H1 (cell line): Measurements from ENCODE around the gene RBBP5. TPM values are rescaled to one million over a fixed set of nuclear protein-coding genes. Genes with fewer than 3 reads are reported as not detected.

Source experiments
- CTCF ChIA-PET: fragments of 300-600 bp; sonication (Branson Sonifier 250); formaldehyde crosslinking; loops from one replicate; lab custom pipeline; 2021; ENCODE audit not compliant: partially characterized antibody; lab: Charles Lee
- POLR2A ChIA-PET: fragments of 300-600 bp; sonication (Branson Sonifier 250); formaldehyde crosslinking; loops from one replicate; lab custom pipeline; 2021; ENCODE audit warnings: inconsistent platforms; ENCODE audit not compliant: partially characterized antibody; lab: Charles Lee
- DNase-seq, 2 experiments: peaks; one replicate each; pipeline versions ENCODE4 v3.0.0 to v3.0.0-alpha.2; 2010 to 2022; ENCODE audit warnings: low spot score in 2 of 2, low read depth in 1 of 2, mixed read lengths in 1 of 2
- FAIRE-seq: peaks from 2 replicates; lab custom pipeline; 2011; peaks lifted over from hg19 to GRCh38; lab: Jason Lieb, UNC
- H2AFZ ChIP-seq: 2 replicates; pipeline ENCODE4 v1.8.1; 2012; ENCODE audit warnings: low read length, inconsistent platforms
- H2AK5ac ChIP-seq: 2 replicates; pipeline ENCODE4 v1.6.1; 2013; ENCODE audit warnings: low read depth, low read length
- H2BK120ac ChIP-seq: replicated peaks from 2 replicates; pipeline ENCODE3; 2013; ENCODE audit warnings: low read depth, low read length, inconsistent platforms
- H2BK12ac ChIP-seq: 2 replicates; pipeline ENCODE4 v1.6.1; 2013; ENCODE audit warnings: low read depth, low read length
- H2BK15ac ChIP-seq: 2 replicates; pipeline ENCODE4 v1.6.1; 2013; ENCODE audit warnings: low read length
- H2BK20ac ChIP-seq: 2 replicates; pipeline ENCODE4 v1.6.1; 2013; ENCODE audit warnings: low read length
- H2BK5ac ChIP-seq: 2 replicates; pipeline ENCODE4 v1.6.1; 2013; ENCODE audit warnings: low read depth, low read length
- H3K14ac ChIP-seq: 2 replicates; pipeline ENCODE4 v1.6.1; 2013; ENCODE audit warnings: inconsistent platforms; ENCODE audit not compliant: insufficient read length
- H3K18ac ChIP-seq: 2 replicates; pipeline ENCODE4 v1.6.1; 2013; ENCODE audit warnings: low read length; ENCODE audit errors: extremely low read depth
- H3K23ac ChIP-seq: 2 replicates; pipeline ENCODE4 v1.6.1; 2013; ENCODE audit warnings: inconsistent platforms; ENCODE audit not compliant: insufficient read length
- H3K23me2 ChIP-seq: 2 replicates; pipeline ENCODE4 v1.6.1; 2013; ENCODE audit warnings: low read depth, low read length
- H3K27ac ChIP-seq: 2 replicates; pipeline ENCODE4 v1.6.1; 2011; ENCODE audit warnings: low read depth, low read length, inconsistent platforms
- H3K27me3 ChIP-seq, 4 experiments: replicated peaks in 1 of 4; 1 replicate in 1 of 4; 2 replicates in 3 of 4; pipeline versions ENCODE4 v1.6.1 to v1.8.1; 2011 to 2013; ENCODE audit warnings: low read length in 3 of 4, mild to moderate bottlenecking in 3 of 4, inconsistent platforms in 2 of 4, mixed read lengths in 2 of 4, moderate library complexity in 1 of 4; ENCODE audit not compliant: control insufficient read depth in 3 of 4, insufficient read depth in 3 of 4; ENCODE audit errors: extremely low read depth in 1 of 4
- H3K36me3 ChIP-seq, 4 experiments: 2 replicates each; pipeline versions ENCODE4 v1.6.1 to v1.8.1; 2011 to 2013; ENCODE audit warnings: mild to moderate bottlenecking in 4 of 4, low read length in 3 of 4, moderate library complexity in 2 of 4, control low read depth in 1 of 4, inconsistent platforms in 1 of 4; ENCODE audit not compliant: insufficient read depth in 4 of 4, control insufficient read depth in 2 of 4
- H3K4ac ChIP-seq: replicated peaks from 2 replicates; pipeline ENCODE3; 2013; ENCODE audit warnings: low read length, low read depth, mixed read lengths, inconsistent platforms; ENCODE audit not compliant: insufficient read length
- H3K4me1 ChIP-seq, 4 experiments: replicated peaks in 1 of 4; 1 replicate in 1 of 4; 2 replicates in 3 of 4; pipeline versions ENCODE4 v1.6.1 to v1.8.1; 2011 to 2013; ENCODE audit warnings: low read length in 3 of 4, inconsistent platforms in 2 of 4, mixed read lengths in 1 of 4; ENCODE audit not compliant: insufficient read depth in 4 of 4, control insufficient read depth in 3 of 4
- H3K4me2 ChIP-seq, 2 experiments: 2 replicates each; pipeline versions ENCODE4 v1.6.1 to v1.8.1; 2011 to 2013; ENCODE audit warnings: low read depth in 2 of 2, low read length in 2 of 2, control low read depth in 1 of 2, inconsistent platforms in 1 of 2, mild to moderate bottlenecking in 1 of 2; ENCODE audit not compliant: insufficient read depth in 1 of 2
- H3K4me3 ChIP-seq, 4 experiments: fragments of 200-600, 300-600 bp in 1 of 4; sonication (generic), shearing (Covaris generic), sonication (Bioruptor Twin) in 1 of 4; 2 replicates each; pipeline versions ENCODE4 v1.5.1 to v1.8.1; 2011 to 2016; ENCODE audit warnings: low read length in 4 of 4, low read depth in 3 of 4, control low read depth in 2 of 4, inconsistent platforms in 2 of 4, mild to moderate bottlenecking in 2 of 4, mixed read lengths in 1 of 4, moderate library complexity in 1 of 4; ENCODE audit not compliant: insufficient read depth in 2 of 4; ENCODE audit errors: extremely low read depth in 1 of 4
- H3K56ac ChIP-seq: replicated peaks from 2 replicates; pipeline ENCODE3; 2013; ENCODE audit warnings: low read depth, mild to moderate bottlenecking, mixed read lengths, low read length, inconsistent platforms; ENCODE audit not compliant: insufficient read length
- H3K79me1 ChIP-seq: 2 replicates; pipeline ENCODE4 v1.6.1; 2013; ENCODE audit warnings: low read depth, low read length, control low read depth
- H3K79me2 ChIP-seq, 2 experiments: 2 replicates each; pipeline versions ENCODE4 v1.6.1 to v1.8.1; 2012 to 2013; ENCODE audit warnings: low read length in 2 of 2, mild to moderate bottlenecking in 2 of 2, inconsistent platforms in 1 of 2; ENCODE audit not compliant: insufficient read depth in 2 of 2, control insufficient read depth in 1 of 2
- H3K9ac ChIP-seq, 4 experiments: replicated peaks in 1 of 4; 1 replicate in 1 of 4; 2 replicates in 3 of 4; pipeline versions ENCODE4 v1.6.1 to v1.8.1; 2011 to 2013; ENCODE audit warnings: low read depth in 3 of 4, low read length in 3 of 4, control low read depth in 2 of 4, mild to moderate bottlenecking in 2 of 4, moderate library complexity in 2 of 4, inconsistent platforms in 1 of 4; ENCODE audit errors: extremely low read depth in 1 of 4
- H3K9me3 ChIP-seq, 2 experiments: 2 replicates each; pipeline versions ENCODE4 v1.6.1 to v1.8.1; 2012 to 2013; ENCODE audit warnings: mild to moderate bottlenecking in 2 of 2, moderate library complexity in 2 of 2, control low read depth in 1 of 2, inconsistent platforms in 1 of 2, low read depth in 1 of 2, low read length in 1 of 2, mixed read lengths in 1 of 2; ENCODE audit not compliant: insufficient read depth in 2 of 2
- H4K20me1 ChIP-seq, 2 experiments: replicated peaks in 1 of 2; 2 replicates each; pipeline versions ENCODE3 to v1.8.1; 2011 to 2013; ENCODE audit warnings: inconsistent platforms in 2 of 2, low read length in 2 of 2, mild to moderate bottlenecking in 1 of 2; ENCODE audit not compliant: insufficient read depth in 2 of 2, control insufficient read depth in 1 of 2
- H4K5ac ChIP-seq: 2 replicates; pipeline ENCODE4 v1.6.1; 2013; ENCODE audit warnings: low read length, low read depth, mixed read lengths, inconsistent platforms; ENCODE audit not compliant: insufficient read length
- H4K8ac ChIP-seq: 2 replicates; pipeline ENCODE4 v1.8.0; 2013; ENCODE audit warnings: mild to moderate bottlenecking, moderate library complexity, low read length, inconsistent platforms; ENCODE audit not compliant: insufficient read depth; ENCODE audit errors: extremely low read depth
- H4K91ac ChIP-seq: replicated peaks from 2 replicates; pipeline ENCODE3; 2013; ENCODE audit warnings: low read length, mixed read lengths, inconsistent platforms; ENCODE audit not compliant: insufficient read length
- ASH2L ChIP-seq: fragments of 200-600, 300-600 bp; sonication (generic); IDR thresholded peaks from one replicate; pipeline ENCODE4 v1.7.1; 2017; ENCODE audit warnings: low read length
- BACH1 ChIP-seq: IDR thresholded peaks from 2 replicates; pipeline ENCODE4 v1.6.1; 2012; ENCODE audit warnings: low read length, improper control_type of control experiment
- MAFK ChIP-seq: IDR thresholded peaks from 2 replicates; pipeline ENCODE4 v1.6.1; 2012; ENCODE audit warnings: low read depth, mild to moderate bottlenecking, improper control_type of control experiment, low read length
- SIN3A ChIP-seq, 2 experiments: IDR thresholded peaks in 1 of 2; conservative IDR thresholded peaks in 1 of 2; 2 replicates each; pipeline ENCODE4 v1.6.1; 2011 to 2012; ENCODE audit warnings: low read length in 2 of 2, improper control_type of control experiment in 1 of 2, low read depth in 1 of 2, mild to moderate bottlenecking in 1 of 2
- SP4 ChIP-seq: IDR thresholded peaks from 2 replicates; pipeline ENCODE4 v1.6.1; 2012; ENCODE audit warnings: low read length, inconsistent platforms
- WGBS, 2 experiments: shearing (Covaris generic) in 1 of 2; methylation state at CpG; one replicate each; pipeline versions ENCODE4 v1.1.6 to v1.1.7; 2013 to 2015; ENCODE audit warnings: low lambda C conversion rate in 2 of 2, mixed read lengths in 2 of 2, inconsistent platforms in 1 of 2, low coverage in 1 of 2, missing lambda C conversion rate in 1 of 2; ENCODE audit not compliant: insufficient replicate concordance in 2 of 2, insufficient coverage in 1 of 2, insufficient read length in 1 of 2; ENCODE audit errors: extremely low coverage in 1 of 2, missing lambda C conversion rate in 1 of 2; 5-methylcytosine and 5-hydroxymethylcytosine counted together
- polyA plus RNA-seq, 7 experiments: library from polyadenylated mRNA; depleted of rRNA in 3 of 7; stranded (reverse) in 5 of 7; unstranded in 2 of 7; fragments of >200 nt in 5 of 7; fragments of 200-250 nt in 2 of 7; gene quantifications; 1 replicate in 5 of 7; 2 replicates in 1 of 7; 4 replicates in 1 of 7; pipeline versions ENCODE4 v1.2.1 to v1.2.3, GENCODE V29; 2011 to 2013; ENCODE audit warnings: missing spikeins in 2 of 7, mixed read lengths in 2 of 7
- total RNA-seq: library from RNA; stranded (reverse); fragmentation: NEBNext Ultra II Directional; extraction: Animal tissue kit (Norgen Biotek cat#: 25700); gene quantifications from 2 replicates; pipeline ENCODE4 v1.2.1, GENCODE V29; 2021

RBBP5 gene
- total and polyA plus RNA-seq, 2 of the 8 experiments (the other 6 are each of a cell fraction or from before 2014, with no cell fraction given), result 6.7 to 21.5 TPM

DNA sequence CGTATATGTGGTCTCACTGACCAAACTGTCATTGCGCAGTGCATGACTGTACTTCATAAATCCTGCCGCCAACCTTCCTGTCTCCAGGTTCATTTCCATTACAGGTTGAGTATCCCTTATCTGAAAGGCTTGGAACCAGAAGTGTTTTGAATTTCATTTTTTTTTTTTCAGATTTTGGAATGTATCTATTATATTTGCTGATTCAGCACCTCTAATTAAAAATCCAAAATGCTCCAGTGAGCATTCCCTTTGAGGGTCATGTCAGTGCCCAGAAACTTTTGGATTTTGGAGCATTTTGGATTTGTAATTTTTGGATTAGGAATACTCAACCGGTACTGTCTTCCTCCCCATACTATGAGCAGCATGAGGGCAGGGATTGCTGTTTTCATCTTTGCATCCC lies 30.7 kb upstream of the RBBP5 start:
- ChIA-PET CTCF (interaction anchor here (3.4 kb wide), 1 partner anchor 11 kb away, joined by 35 read pairs; no protein-coding TSS in a partner anchor), POLR2A (interaction anchor here (1.3 kb wide), 1 partner anchor 10 kb away, joined by 3 read pairs; no protein-coding TSS in a partner anchor)
- H3K14ac ChIP-seq, result no peak overlapping the region
- no peak overlapping the region for H3K27ac ChIP-seq
- no peak for DNase-seq
- H3K9ac ChIP-seq, result no peak overlapping the region
- H3K4ac ChIP-seq, result no peak overlapping the region
- no peak overlapping the region for H3K56ac ChIP-seq
- H4K91ac ChIP-seq, result no peak overlapping the region
- H2AK5ac ChIP-seq, result no peak overlapping the region
- H3K23me2 ChIP-seq, result no peaks in the 10 kb centered on the region
- H2AFZ ChIP-seq, result no peak overlapping the region
- TF ChIP-seq SIN3A (conservative IDR thresholded peaks at IDR 0.05 in 1 of 2, IDR thresholded peaks at IDR 0.05 in 1 of 2; ENCODE audit: low read depth in 1 of 2, low read length in 2 of 2) (no peak), MAFK (peak; percentile 77; the same call in 1 of the 2 replicates), ASH2L (no peak), SP4 (no peak), BACH1 (no peak)
- H3K9me3 ChIP-seq, result peaks cover 13 to 19% of the 10 kb centered on the region in 2 experiments
- no peaks in the 10 kb centered on the region for H3K79me2 ChIP-seq
- H3K4me1 ChIP-seq, result peaks cover 0 to 3% (median 0%) of the 10 kb centered on the region in 4 experiments; a peak in 1 of 7 replicates
- no peak overlapping the region for H3K4me2 ChIP-seq
- peaks cover 4 to 32% (median 22%) of the 10 kb centered on the region in 4 experiments; a peak in 7 of 8 replicates for H3K36me3 ChIP-seq
- no peak overlapping the region for H2BK12ac ChIP-seq
- H2BK15ac ChIP-seq, result no peak overlapping the region
- H4K8ac ChIP-seq, result no peak overlapping the region
- no peaks in the 10 kb centered on the region for H3K79me1 ChIP-seq
- no peak overlapping the region for H4K5ac ChIP-seq
- H3K4me3 ChIP-seq, result no peak overlapping the region
- no peak overlapping the region for H2BK120ac ChIP-seq
- H3K27me3 ChIP-seq, result no peaks in the 10 kb centered on the region
- no peak overlapping the region for H3K23ac ChIP-seq
- no peak overlapping the region for H3K18ac ChIP-seq
- no peaks in the 10 kb centered on the region for H4K20me1 ChIP-seq
- FAIRE-seq, result no peak
- 92% methylated on average over 4 of the region's 4 CpGs; no CpG with 5 or more reads in 1 of the 2 experiments for WGBS, 2 experiments
- no peak overlapping the region for H2BK5ac ChIP-seq
- H2BK20ac ChIP-seq, result no peak overlapping the region
